NB4 (cell line): ENCODE measurements around the gene C6orf47.

Experiments used
- MYC ChIP-seq: IDR thresholded peaks from 2 replicates; pipeline ENCODE4 v1.6.1; 2011; ENCODE audit warnings: low read depth, low read length
- TF ChIP-seq, protein P1 (sequence below): IDR thresholded peaks from 2 replicates; pipeline ENCODE4 v1.6.1; 2011; ENCODE audit warnings: low read depth, low read length

DNA sequence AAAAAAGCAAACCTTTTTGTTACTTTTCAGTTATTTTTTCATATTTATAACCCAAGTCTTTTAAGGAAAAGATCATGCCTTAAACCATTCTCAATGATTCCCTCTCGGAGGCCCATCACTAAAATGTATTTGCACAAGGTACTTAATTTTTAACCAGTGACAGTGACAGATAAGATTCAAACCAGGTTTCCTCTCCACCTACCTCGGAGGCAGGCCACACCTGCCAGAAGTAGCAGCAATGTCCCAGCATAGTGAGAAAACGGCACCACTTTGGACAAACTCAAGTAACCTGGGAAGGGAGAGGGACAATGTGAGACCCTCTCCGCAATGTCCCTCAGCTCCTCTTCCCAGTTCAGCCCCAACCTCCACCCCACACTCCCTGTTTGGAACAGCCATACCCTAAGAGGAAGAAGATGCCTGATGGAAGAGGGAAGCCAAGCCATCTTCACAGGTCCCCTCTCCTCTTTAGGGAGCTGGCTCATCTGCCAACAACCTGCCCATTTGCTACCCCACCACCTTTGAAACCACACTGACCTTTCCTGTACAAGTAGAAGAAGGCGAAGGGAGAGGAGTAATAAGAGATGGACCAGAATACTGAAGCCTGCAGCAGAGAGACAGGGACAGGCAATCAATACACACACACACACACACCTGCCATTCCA lies 40.3 kb upstream of the C6orf47 start:
- TF ChIP-seq, protein P1, sequence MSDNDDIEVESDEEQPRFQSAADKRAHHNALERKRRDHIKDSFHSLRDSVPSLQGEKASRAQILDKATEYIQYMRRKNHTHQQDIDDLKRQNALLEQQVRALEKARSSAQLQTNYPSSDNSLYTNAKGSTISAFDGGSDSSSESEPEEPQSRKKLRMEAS: no peak
- TF ChIP-seq MYC: no peak
